ENCODE data around the gene SNCB.

DNA sequence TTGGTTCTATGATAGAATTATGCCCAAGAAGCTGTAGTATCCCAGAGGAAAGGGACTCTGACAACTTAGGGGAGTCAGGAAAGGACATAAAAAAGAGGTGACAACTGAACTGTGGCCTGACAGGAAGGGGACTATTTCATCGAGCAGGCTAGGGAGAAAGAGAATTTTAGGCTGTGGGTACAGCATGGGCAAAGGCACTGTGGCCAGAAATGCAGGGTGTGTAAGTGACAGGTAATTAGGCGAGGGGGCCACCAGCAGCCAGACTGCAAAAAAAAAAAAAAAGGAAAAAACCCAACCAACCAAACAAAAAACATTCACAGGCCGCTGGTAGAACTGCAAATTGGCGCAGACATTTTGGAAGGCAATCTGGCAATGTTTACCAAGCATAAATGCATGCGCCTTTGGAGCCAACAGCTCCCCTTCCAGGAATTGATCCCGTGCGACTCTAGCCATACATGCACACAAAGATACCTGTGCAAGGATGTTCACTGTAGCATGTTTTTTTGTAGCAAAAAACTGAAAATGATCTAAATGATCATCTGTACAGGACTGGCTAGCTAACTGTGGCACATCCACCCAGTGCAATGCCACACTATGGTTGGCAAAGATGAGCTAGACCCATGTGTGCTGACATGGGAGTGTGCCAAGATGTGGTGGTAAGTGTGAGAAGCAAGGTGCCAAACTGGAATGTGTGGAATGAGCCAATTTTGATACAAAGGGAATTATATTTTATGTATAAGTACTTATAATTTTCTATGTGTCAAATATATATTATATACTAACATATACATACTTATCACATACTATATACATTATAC, 1.3 kb upstream of the SNCB start:
- TF ChIP-seq, protein P1, sequence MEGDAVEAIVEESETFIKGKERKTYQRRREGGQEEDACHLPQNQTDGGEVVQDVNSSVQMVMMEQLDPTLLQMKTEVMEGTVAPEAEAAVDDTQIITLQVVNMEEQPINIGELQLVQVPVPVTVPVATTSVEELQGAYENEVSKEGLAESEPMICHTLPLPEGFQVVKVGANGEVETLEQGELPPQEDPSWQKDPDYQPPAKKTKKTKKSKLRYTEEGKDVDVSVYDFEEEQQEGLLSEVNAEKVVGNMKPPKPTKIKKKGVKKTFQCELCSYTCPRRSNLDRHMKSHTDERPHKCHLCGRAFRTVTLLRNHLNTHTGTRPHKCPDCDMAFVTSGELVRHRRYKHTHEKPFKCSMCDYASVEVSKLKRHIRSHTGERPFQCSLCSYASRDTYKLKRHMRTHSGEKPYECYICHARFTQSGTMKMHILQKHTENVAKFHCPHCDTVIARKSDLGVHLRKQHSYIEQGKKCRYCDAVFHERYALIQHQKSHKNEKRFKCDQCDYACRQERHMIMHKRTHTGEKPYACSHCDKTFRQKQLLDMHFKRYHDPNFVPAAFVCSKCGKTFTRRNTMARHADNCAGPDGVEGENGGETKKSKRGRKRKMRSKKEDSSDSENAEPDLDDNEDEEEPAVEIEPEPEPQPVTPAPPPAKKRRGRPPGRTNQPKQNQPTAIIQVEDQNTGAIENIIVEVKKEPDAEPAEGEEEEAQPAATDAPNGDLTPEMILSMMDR (conservative IDR thresholded peaks at IDR 0.05 in 1 of 2, IDR thresholded peaks at IDR 0.05 in 1 of 2; ENCODE audit: extremely low read depth in 1 of 2, insufficient read depth in 1 of 2, low read depth in 1 of 2, low read length in 2 of 2) = no peak
- no peak for TF ChIP-seq EZH2 (IDR thresholded peaks at IDR 0.05; ENCODE audit: borderline replicate concordance, low read length)
